ENCODE results near the gene DNAH11.
A peak's percentile ranks its signal among the peaks of the same experiment; 100 is the strongest.

The DNAH11 gene

GRCh38 chr7:21550076-21550475, 7.2 kb downstream of the DNAH11 start:
- no peak for DNase-seq

GRCh38 chr7:21550821-21551531, 8.1 kb downstream of the DNAH11 start:
- no peak for DNase-seq

- DNase-seq: no peak
Measured at GRCh38 chr7:21562385-21562784, 19.5 kb downstream of the DNAH11 start.

- no peak for DNase-seq
Measured at GRCh38 chr7:21565614-21566013, 22.8 kb downstream of the DNAH11 start.

- DNase-seq: peak; percentile 26
Measured at GRCh38 chr7:21566094-21566493, 23.3 kb downstream of the DNAH11 start.

- DNase-seq: peak; percentile 28
Measured at GRCh38 chr7:21568762-21569161, 25.9 kb downstream of the DNAH11 start.

- DNase-seq: no peak
Measured at GRCh38 chr7:21572331-21573313, 29.8 kb downstream of the DNAH11 start.

GRCh38 chr7:21579341-21580072, 36.7 kb downstream of the DNAH11 start:
- DNase-seq: no peak

GRCh38 chr7:21580073-21580521, 37.3 kb downstream of the DNAH11 start:
- DNase-seq: peak; percentile 60

- no peak for DNase-seq
Measured at GRCh38 chr7:21585070-21585724, 42.4 kb downstream of the DNAH11 start.

- DNase-seq: no peak
Measured at GRCh38 chr7:21587139-21587784, 44.4 kb downstream of the DNAH11 start.

- DNase-seq: no peak
Measured at GRCh38 chr7:21596801-21597200, 54.0 kb downstream of the DNAH11 start.

- no peak for DNase-seq
Measured at GRCh38 chr7:21603462-21603861, 60.6 kb downstream of the DNAH11 start.

- no peak for DNase-seq
Measured at GRCh38 chr7:21603972-21604749, 61.3 kb downstream of the DNAH11 start.

- DNase-seq: no peak
Measured at GRCh38 chr7:21605008-21605585, 62.3 kb downstream of the DNAH11 start.

- no peak for DNase-seq
Measured at GRCh38 chr7:21608465-21608864, 65.6 kb downstream of the DNAH11 start.

- DNase-seq: no peak
Measured at GRCh38 chr7:21611129-21611528, 68.3 kb downstream of the DNAH11 start.

- DNase-seq: no peak
Measured at GRCh38 chr7:21616091-21616490, 73.3 kb downstream of the DNAH11 start.

- DNase-seq: no peak
Measured at GRCh38 chr7:21616796-21617436, 74.1 kb downstream of the DNAH11 start.

GRCh38 chr7:21617513-21617912, 74.7 kb downstream of the DNAH11 start:
- DNase-seq: no peak
